T-helper 2 cell (primary cell): ENCODE measurements around the gene MAZ.
"Not testable (repeated sequence)": the region's sequence is repeated elsewhere in the genome, so short reads cannot be mapped to it uniquely, and the experiment has no call there.

Experiments used
- DNase-seq, 5 experiments: peaks; one replicate each; pipeline versions ENCODE4 v3.0.0 to v3.0.0-alpha.2; 2012 to 2022

MAZ gene

GRCh38 chr16:29784901-29785500, 21.3 kb upstream of the MAZ start:
- peak; percentile 40 to 80 (median 64) for DNase-seq

- not testable (repeated sequence) for DNase-seq
Observed at GRCh38 chr16:29787155-29787554, 19.2 kb upstream of the MAZ start.

DNA sequence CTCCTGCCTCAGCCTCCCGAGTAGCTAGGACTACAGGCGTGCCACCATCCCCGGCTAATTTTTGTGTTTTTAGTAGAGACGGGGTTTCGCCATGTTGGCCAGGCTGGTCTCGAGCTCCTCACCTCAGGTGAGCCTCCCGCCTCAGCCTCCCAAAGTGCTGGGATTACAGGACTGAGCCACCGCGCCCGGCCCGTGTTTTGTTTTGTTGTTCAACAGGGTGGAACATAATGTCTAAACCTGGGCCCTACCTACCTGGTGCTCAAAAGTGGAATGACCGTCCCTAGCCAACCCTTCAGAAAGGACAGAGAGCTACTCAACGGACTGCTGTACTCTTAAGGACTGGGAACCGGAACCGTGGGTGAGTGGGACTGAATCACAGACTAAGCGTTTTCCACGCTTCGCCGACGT, 16.6 kb upstream of the MAZ start:
- DNase-seq, result no peak

- DNase-seq, result peak; percentile 99 to 100 (median 100)
Observed at GRCh38 chr16:29790183-29790948, 16.0 kb upstream of the MAZ start, which contains the start of gene KIF22. KIF22 (plus strand) TSS chr16:29790751; CDS start chr16:29790760, 9 bp downstream.

GRCh38 chr16:29790949-29791844, 15.1 kb upstream of the MAZ start:
- DNase-seq, result peak in 1 of 5 experiments; percentile 55

GRCh38 chr16:29791845-29792807, 14.2 kb upstream of the MAZ start:
- no peak for DNase-seq

- not testable (repeated sequence) for DNase-seq
Observed at GRCh38 chr16:29793153-29793552, 13.2 kb upstream of the MAZ start.

GRCh38 chr16:29794231-29794710, 12.1 kb upstream of the MAZ start:
- no peak for DNase-seq

DNA sequence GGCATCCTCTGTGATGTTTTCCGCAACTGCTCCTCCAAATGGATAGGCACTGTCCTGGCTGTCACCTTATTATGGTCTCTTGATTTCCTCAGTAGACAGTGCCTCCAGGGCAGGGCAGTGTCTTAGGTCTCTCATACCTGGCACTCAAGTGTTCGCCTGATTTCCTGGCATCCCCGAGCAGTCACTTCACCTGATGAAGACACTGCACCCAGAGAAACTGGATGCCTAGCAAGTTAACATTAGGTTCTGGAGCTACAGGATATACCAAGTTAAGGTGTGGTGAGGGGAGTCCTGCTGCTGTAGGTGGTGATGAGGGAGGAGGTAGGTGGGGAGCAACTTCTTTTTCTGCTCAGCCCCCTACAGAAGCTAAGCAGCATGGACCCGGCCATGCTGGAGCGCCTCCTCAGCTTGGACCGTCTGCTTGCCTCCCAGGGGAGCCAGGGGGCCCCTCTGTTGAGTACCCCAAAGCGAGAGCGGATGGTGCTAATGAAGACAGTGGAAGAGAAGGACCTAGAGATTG, 3.9 kb upstream of the MAZ start:
- no peak for DNase-seq

GRCh38 chr16:29804020-29804419, 2.3 kb upstream of the MAZ start:
- DNase-seq, result no peak

- DNase-seq, result no peak
Observed at GRCh38 chr16:29804455-29805231, 1.7 kb upstream of the MAZ start.

DNA sequence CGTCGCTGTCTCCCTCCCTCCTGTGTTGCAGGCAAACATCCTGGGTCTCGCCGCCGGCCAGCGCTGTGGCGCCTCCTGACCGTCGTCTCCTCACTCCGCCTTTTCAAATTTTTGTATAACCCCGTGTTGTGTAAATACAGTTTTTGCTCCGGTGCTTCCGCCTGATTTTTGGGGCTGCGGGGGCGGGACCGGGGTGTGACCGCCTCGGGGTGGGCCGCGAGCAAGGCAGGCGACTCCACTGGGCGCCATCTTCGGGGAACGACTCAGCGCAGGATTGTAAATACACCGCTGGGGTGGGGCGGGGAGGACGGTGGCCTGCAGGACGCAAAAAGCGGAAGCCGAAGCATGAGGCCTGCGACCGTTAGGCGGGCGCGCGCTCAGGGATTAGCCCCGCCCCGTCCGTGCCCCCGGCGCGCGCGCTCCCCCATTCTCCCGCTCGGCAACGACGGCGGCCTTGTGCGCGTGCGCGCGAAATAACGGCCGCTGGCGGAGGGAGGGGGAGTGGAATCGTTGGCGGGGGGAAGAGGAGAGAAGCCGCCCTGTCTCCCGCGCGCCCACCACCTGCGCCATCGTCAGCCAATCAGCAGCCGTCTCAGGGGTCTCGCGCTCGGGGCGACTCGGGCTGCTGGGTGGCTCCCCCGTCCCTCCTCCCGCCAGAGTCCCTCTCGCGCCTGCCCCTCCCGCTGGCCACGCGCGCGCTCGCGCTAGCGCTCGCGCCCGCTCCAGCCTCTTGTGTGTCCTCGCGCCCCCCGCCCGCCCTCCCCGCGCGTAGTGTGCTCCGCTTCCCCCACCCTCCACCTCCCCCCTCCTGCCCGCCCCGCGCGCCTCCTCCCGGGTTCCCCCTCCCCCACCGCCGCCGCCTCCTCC, 864 bp upstream of the MAZ start:
- peak; percentile 95 to 99 (median 98) for DNase-seq

DNA sequence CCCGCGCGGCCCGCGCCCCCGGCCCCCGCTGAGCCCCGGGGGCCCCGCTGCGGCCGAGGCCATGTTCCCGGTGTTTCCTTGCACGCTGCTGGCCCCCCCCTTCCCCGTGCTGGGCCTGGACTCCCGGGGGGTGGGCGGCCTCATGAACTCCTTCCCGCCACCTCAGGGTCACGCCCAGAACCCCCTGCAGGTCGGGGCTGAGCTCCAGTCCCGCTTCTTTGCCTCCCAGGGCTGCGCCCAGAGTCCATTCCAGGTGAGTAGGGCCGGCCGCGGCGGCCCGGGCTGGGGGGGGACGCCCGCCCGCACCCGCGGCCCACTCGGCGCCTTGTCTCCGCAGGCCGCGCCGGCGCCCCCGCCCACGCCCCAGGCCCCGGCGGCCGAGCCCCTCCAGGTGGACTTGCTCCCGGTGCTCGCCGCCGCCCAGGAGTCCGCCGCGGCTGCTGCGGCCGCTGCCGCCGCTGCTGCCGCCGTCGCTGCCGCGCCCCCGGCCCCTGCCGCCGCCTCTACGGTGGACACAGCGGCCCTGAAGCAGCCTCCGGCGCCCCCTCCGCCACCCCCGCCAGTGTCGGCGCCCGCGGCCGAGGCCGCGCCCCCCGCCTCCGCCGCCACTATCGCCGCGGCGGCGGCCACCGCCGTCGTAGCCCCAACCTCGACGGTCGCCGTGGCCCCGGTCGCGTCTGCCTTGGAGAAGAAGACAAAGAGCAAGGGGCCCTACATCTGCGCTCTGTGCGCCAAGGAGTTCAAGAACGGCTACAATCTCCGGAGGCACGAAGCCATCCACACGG, 504 bp downstream of the MAZ start:
- DNase-seq, result peak in 2 of 5 experiments; percentile 48 to 81

GRCh38 chr16:29807426-29808218, 1.3 kb downstream of the MAZ start:
- peak; percentile 63 to 97 (median 83) for DNase-seq

- peak in 2 of 5 experiments; percentile 27 to 67 for DNase-seq
Observed at GRCh38 chr16:29808219-29808900, 2.0 kb downstream of the MAZ start.

DNA sequence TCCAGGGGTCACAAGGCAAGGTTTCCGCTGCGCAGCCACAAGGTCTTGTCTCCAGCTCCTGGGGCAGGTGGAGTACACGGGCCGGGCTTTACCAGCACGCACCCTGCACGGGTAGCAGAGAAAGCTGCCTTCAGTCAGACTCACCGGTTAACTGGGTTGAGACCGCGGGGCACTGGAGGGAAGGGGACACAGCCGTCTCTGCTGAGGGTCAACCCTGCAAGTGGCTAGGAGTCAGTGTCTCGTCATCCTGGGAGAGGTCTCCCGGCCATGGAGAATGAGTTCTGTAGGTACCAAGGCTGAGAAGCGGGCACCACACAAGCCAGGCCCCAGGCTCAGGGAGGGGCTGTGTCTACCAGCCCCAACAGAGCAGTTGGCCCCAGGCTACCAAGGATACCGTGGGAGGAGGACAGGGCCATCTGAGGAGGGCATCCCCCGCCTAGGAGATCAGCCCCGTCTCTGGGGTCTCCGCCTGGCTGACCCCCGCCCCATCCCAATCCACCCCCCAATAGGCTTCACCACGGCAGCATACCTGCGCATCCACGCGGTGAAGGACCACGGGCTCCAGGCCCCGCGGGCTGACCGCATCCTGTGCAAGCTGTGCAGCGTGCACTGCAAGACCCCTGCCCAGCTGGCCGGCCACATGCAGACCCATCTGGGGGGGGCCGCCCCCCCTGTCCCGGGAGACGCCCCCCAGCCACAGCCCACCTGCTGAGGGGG, 2.9 kb downstream of the MAZ start:
- no peak for DNase-seq
